ENCODE measurements around the gene FGF6.

Gene FGF6

DNA sequence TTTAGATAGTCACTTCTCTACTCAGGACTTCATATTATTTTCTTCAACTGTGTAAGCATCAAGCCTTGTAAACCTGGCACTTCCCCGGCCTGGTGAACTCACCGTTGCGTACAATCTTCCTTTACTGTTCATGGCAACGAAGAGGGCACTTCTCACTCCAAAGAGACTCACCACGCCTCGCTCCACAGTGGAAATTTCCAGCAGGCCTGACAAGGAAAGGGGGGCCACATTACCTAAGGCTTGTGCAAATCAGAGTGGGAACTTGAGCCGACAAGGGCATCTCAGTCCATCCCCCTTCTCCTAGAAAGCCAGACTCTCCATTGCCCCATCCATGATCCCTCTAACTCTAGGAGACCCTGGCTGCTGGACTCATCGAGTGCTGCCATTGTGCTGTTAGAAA, 1.6 kb downstream of the FGF6 start:
- no peaks in the 10 kb centered on the region for H3K27me3 ChIP-seq (ENCODE audit: insufficient read depth, low read length, poor library complexity, severe bottlenecking)
- no peak overlapping the region for H3K4me2 ChIP-seq (ENCODE audit: low read depth, low read length, poor library complexity, severe bottlenecking)
- H3K4me3 ChIP-seq (ENCODE audit: low read length, poor library complexity, severe bottlenecking) = no peak overlapping the region
- no peaks in the 10 kb centered on the region for H3F3A ChIP-seq (ENCODE audit: low read depth)
- peaks cover 7% of the 10 kb centered on the region for H3K4me1 ChIP-seq (ENCODE audit: insufficient read depth, low read length, poor library complexity, severe bottlenecking)
- TF ChIP-seq EZH2phosphoT487 (IDR thresholded peaks at IDR 0.05; ENCODE audit: borderline replicate concordance) = no peak
- TF ChIP-seq, protein P1, sequence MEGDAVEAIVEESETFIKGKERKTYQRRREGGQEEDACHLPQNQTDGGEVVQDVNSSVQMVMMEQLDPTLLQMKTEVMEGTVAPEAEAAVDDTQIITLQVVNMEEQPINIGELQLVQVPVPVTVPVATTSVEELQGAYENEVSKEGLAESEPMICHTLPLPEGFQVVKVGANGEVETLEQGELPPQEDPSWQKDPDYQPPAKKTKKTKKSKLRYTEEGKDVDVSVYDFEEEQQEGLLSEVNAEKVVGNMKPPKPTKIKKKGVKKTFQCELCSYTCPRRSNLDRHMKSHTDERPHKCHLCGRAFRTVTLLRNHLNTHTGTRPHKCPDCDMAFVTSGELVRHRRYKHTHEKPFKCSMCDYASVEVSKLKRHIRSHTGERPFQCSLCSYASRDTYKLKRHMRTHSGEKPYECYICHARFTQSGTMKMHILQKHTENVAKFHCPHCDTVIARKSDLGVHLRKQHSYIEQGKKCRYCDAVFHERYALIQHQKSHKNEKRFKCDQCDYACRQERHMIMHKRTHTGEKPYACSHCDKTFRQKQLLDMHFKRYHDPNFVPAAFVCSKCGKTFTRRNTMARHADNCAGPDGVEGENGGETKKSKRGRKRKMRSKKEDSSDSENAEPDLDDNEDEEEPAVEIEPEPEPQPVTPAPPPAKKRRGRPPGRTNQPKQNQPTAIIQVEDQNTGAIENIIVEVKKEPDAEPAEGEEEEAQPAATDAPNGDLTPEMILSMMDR (conservative IDR thresholded peaks at IDR 0.05; ENCODE audit: low read length) = no peak
- H2AFZ ChIP-seq (ENCODE audit: low read length) = no peak overlapping the region
- no peaks in the 10 kb centered on the region for H3K79me2 ChIP-seq (ENCODE audit: insufficient read depth, low read length)
- no peaks in the 10 kb centered on the region for H3K36me3 ChIP-seq (ENCODE audit: insufficient read depth, low read length)
- H3K9ac ChIP-seq (ENCODE audit: low read depth, low read length, poor library complexity, severe bottlenecking) = no peak overlapping the region
- H4K20me1 ChIP-seq (ENCODE audit: insufficient read depth, low read length, poor library complexity, severe bottlenecking) = no peaks in the 10 kb centered on the region
- H3K9me3 ChIP-seq (ENCODE audit: insufficient read depth, low read depth, low read length) = no peaks in the 10 kb centered on the region
- H3K9me2 ChIP-seq (replicated peaks; ENCODE audit: low read depth, low read length) = no peaks in the 10 kb centered on the region

DNA sequence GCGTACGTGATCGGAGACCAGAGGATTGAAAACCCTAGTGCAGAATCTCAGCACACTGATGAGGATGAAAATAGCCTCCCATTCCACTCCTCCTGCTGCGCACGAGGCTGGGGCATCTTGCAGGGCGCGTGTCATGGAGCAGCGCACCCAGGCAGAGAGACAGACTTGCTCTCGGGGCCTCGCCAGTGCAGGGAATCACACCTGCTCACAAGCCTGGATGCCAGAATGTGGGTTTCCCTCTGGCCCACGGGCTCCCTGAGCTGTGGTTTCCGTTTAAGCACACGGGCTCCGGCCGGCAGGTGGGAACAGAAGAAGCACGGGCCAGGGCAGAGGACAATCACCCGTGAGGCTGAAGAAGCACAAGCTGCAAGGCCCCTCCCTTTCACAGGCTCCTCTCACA, 2.0 kb downstream of the FGF6 start:
- Histone ChIP-seq H4K20me1 (ENCODE audit: insufficient read depth, low read length, poor library complexity, severe bottlenecking) (no peaks in the 10 kb centered on the region), H3K4me2 (ENCODE audit: low read depth, low read length, poor library complexity, severe bottlenecking) (no peak overlapping the region), H3F3A (ENCODE audit: low read depth) (no peaks in the 10 kb centered on the region), H3K9ac (ENCODE audit: low read depth, low read length, poor library complexity, severe bottlenecking) (no peak overlapping the region), H2AFZ (ENCODE audit: low read length) (no peak overlapping the region), H3K36me3 (ENCODE audit: insufficient read depth, low read length) (no peaks in the 10 kb centered on the region), H3K9me3 (ENCODE audit: insufficient read depth, low read depth, low read length) (no peaks in the 10 kb centered on the region), H3K4me3 (ENCODE audit: low read length, poor library complexity, severe bottlenecking) (no peak overlapping the region), H3K4me1 (ENCODE audit: insufficient read depth, low read length, poor library complexity, severe bottlenecking) (peaks cover 7% of the 10 kb centered on the region), H3K79me2 (ENCODE audit: insufficient read depth, low read length) (no peaks in the 10 kb centered on the region), H3K9me2 (replicated peaks; ENCODE audit: low read depth, low read length) (no peaks in the 10 kb centered on the region), H3K27me3 (ENCODE audit: insufficient read depth, low read length, poor library complexity, severe bottlenecking) (no peaks in the 10 kb centered on the region)
- TF ChIP-seq, protein P1 (conservative IDR thresholded peaks at IDR 0.05; ENCODE audit: low read length) = no peak
- no peak for TF ChIP-seq EZH2phosphoT487 (IDR thresholded peaks at IDR 0.05; ENCODE audit: borderline replicate concordance)

DNA sequence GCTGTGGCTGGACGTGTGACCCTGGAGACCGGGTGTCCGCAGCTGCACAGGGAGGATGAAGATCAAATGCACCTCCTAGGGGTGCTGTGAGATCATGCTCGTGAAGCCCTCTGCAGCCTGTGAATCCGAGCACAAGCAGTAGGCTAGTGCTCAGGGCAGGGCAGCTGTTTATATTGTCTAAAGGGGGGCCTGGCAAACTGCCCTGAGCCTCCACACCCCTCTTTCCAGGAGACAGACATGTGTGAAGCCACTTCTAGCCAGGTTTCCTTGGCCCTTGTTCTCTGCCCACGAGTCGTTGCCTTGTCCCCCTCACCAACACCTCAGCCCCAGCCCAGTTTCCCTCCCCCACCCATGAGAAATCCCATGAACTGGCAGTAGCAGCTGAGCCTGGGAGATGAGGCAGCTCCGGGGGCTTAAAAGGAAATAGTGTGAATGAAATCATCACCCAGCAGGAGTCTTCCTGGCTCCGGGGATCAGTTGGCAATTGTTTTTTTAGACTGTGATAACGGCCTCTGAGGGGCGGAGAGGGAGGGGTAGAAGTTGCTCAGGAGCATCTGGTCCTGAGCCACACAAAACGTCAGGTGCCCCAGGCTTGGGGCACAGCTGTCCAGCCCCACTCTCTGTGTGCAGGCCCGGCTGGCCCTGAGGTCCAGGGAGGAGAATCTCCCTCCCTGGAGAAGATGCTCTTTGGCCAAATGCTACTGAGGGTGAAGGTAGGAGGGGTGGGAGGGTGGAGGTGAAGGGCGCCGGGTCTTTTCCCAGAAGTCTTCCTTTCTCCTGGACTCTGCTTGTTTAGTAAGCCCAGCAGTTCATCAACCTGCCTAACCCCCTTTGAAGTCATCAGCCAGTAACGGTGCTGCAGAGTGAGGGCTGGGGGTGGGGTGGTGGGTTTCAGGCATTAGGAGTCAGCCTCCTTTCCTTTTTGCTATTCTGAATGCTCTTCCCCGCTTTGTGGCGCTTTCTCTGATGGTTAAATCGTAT, 4.0 kb downstream of the FGF6 start:
- Histone ChIP-seq H3K27me3 (ENCODE audit: insufficient read depth, low read length, poor library complexity, severe bottlenecking) (no peaks in the 10 kb centered on the region), H3K36me3 (ENCODE audit: insufficient read depth, low read length) (no peaks in the 10 kb centered on the region), H3K4me3 (ENCODE audit: low read length, poor library complexity, severe bottlenecking) (no peak overlapping the region), H3K9me2 (replicated peaks; ENCODE audit: low read depth, low read length) (no peaks in the 10 kb centered on the region), H2AFZ (ENCODE audit: low read length) (no peak overlapping the region), H3K4me2 (ENCODE audit: low read depth, low read length, poor library complexity, severe bottlenecking) (no peak overlapping the region), H3K9ac (ENCODE audit: low read depth, low read length, poor library complexity, severe bottlenecking) (no peak overlapping the region), H4K20me1 (ENCODE audit: insufficient read depth, low read length, poor library complexity, severe bottlenecking) (no peaks in the 10 kb centered on the region), H3K4me1 (ENCODE audit: insufficient read depth, low read length, poor library complexity, severe bottlenecking) (peaks cover 7% of the 10 kb centered on the region), H3K79me2 (ENCODE audit: insufficient read depth, low read length) (no peaks in the 10 kb centered on the region), H3F3A (ENCODE audit: low read depth) (no peaks in the 10 kb centered on the region), H3K9me3 (ENCODE audit: insufficient read depth, low read depth, low read length) (no peaks in the 10 kb centered on the region)
- TF ChIP-seq, protein P1 (conservative IDR thresholded peaks at IDR 0.05; ENCODE audit: low read length) = no peak
- no peak for TF ChIP-seq EZH2phosphoT487 (IDR thresholded peaks at IDR 0.05; ENCODE audit: borderline replicate concordance)
